Amygdala (tissue), 56 donors: ENCODE results near the gene IMPG2.

Experiments used
- DNase-seq, 56 donors: peaks; one replicate each; lab custom pipeline; 2025; lab: John Stamatoyannopoulos, UW

Gene IMPG2

GRCh38 chr3:101189796-101190195, 130.6 kb downstream of the IMPG2 start:
- no peak for DNase-seq

GRCh38 chr3:101189176-101189575, 131.2 kb downstream of the IMPG2 start:
- DNase-seq = no peak

- DNase-seq = no peak
These were observed 135.0 kb downstream of the IMPG2 start for GRCh38 chr3:101185341-101185740.

GRCh38 chr3:101184111-101184510, 136.3 kb downstream of the IMPG2 start:
- DNase-seq = no peak

DNA sequence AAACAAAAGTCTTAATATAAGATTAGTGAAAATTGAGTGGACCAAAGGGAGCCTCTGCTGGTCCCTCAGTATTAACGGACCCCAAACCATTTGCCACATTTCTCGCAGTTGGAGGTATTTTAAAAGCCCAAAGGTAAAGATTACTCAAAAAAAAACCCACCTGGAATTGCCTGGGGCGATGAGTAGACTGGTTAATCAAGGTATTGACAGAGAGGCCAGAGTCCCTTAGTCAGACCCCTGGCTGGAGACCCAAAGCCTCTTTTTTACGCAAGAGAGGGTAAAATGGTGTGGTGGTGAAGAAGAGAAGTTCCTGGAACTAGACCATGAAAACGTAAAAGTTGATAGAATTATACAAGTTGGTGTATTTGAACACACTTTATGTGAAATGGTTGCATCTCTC, 137.2 kb downstream of the IMPG2 start:
- no peak for DNase-seq

DNA sequence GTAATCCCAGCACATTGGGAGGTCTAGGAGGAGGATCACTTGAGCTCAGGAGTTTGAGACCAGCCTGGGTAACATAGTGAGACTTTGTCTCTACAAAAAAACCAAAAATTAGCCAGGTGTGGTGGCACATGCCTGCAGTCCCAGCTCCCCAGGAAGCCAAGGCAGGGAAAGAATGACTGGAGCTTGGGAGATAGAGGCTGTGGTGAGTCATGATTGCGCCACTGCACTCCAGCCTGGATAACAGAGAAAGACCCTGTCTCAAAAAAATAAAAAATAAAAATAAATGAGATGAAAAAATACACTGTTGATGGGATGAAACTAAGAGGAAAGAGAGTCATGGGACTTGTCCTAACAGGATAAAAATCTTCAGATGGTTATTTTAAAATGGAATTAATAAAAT, 137.6 kb downstream of the IMPG2 start:
- no peak for DNase-seq

DNA sequence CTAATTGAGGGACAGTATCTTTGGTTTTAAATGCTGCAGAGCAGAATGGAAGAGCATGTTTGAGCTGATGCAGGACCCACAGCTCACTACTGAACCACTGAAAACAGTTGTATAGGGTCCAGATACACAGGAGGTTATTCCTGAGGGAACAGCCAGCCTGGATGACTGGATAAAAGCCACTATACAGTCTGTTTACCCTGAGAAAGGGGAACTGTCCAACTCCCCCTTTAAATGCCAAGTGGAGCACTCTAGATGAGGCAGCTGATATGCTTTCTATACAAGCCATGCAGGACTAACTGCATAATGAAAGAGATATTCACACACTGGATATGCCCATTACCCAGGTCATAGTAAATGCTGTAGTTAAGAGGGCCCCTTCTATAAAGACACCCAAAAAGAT, 138.6 kb downstream of the IMPG2 start:
- DNase-seq = no peak

GRCh38 chr3:101179637-101180036, 140.7 kb downstream of the IMPG2 start:
- no peak for DNase-seq

GRCh38 chr3:101177577-101177976, 142.8 kb downstream of the IMPG2 start:
- no peak for DNase-seq
